NCI-H774 (cell line): ENCODE results near the gene VRK2.
"Not testable (repeated sequence)": the region's sequence is repeated elsewhere in the genome, so short reads cannot be mapped to it uniquely, and the experiment has no call there.

Experiments
- DNase-seq: peaks from one replicate; lab custom pipeline; 2025; lab: John Stamatoyannopoulos, UW

VRK2 gene

GRCh38 chr2:58163913-58164312, 117.3 kb downstream of the VRK2 start:
- DNase-seq, result no peak

- not testable (repeated sequence) for DNase-seq
Observed at GRCh38 chr2:58168130-58168529, 121.5 kb downstream of the VRK2 start.

DNA sequence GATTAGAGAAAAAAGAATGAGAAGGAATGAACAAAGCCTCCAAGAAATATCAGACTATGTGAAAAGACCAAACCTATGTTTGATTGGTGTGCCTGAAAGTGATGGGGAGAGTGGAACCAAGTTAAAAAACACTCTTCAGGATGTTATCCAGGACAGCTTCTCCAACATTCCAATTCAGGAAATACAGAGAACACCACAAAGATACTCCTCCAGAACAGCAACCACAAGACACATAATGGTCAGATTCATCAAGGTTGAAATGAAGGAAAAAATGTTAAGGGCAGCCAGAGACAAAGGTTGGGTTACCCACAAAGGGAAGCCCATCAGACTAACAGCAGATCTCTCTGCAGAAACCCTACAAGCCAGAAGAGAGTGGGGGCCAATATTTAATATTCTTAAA, 123.2 kb downstream of the VRK2 start:
- DNase-seq, result not testable (repeated sequence)

DNA sequence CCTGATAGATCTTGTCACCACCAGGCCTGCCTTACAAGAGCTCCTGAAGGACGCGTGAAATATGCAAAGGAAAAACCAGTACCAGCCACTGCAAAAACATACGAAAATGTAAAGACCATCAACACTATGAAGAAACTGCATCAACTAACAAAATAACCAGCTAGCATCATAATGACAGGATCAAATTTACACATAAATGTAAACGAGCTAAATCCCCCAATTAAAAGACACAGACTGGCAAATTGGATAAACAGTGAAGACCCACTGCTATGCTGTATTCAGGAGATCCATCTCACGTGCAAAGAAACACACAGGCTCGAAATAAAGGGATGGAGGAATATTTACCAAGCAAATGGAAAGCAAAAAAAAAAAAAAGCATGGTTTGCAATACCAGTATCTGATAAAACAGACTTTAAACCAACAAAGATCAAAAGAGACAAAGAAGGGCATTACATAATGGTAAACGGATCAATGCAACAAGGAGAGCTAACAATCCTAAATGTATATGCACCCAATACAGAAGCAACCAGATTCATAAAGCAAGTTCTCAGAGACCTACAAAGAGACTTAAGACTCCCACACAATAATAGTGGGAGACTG, 123.8 kb downstream of the VRK2 start:
- not testable (repeated sequence) for DNase-seq

DNA sequence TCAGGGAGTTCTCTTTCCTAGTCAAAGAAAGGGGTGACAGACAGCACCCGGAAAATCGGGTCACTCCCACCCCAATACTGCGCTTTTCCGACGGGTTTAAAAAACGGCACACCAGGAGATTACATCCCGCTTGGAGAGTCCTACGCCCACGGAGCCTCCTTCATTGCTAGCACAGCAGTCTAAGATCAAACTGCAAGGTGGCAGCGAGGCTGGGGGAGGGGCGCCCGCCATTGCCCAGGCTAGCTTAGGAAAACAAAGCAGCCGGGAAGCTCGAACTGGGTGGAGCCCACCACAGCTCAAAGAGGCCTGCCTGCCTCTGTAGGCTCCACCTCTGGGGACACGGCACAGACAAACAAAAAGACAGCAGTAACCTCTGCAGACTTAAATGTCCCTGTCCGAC, 125.2 kb downstream of the VRK2 start:
- DNase-seq, result not testable (repeated sequence)

DNA sequence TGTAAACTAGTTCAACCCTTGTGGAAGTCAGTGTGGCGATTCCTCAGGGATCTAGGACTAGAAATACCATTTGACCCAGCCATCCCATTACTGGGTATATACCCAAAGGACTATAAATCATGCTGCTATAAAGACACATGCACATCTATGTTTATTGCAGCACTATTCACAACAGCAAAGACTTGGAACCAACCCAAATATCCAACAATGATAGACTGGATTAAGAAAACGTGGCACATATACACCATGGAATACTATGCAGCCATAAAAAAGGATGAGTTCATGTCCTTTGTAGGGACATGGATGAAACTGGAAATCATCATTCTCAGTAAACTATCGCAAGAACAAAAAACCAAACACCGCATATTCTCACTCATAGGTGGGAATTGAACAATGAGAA, 130.6 kb downstream of the VRK2 start:
- not testable (repeated sequence) for DNase-seq

DNA sequence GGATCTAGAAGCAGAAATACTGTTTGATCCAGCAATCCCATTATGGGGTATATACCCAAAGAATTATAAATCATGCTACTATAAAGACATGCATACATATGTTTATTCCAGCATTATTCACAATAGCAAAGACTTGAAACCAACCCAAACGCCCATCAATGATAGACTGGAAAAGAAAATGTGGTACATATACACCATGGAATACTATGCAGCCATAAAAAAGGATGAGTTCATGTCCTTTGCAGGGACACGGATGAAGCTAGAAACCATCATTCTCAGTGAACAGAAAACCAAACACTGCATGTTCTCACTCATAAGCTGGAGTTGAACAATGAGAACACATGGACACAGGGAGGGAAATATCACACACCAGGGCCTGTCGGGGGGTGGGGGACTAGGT, 133.6 kb downstream of the VRK2 start:
- not testable (repeated sequence) for DNase-seq

DNA sequence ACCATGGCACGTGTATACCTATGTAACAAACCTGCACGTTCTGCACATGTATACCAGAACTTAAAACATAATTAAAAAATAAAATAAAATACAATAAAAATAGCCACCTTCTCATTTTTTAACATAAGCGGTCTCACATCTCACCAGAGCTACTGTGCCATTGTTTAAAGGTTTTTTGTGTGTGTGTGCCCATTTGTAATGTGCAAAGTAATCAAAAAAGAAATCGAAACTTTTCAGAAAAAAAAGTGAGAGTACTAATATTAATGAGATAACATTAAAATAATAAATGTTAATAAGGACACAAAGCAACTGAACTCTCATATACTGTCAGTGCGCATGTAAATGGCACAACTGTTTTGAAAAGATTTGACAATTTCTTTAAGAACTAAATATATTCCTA, 134.0 kb downstream of the VRK2 start:
- DNase-seq, result no peak

DNA sequence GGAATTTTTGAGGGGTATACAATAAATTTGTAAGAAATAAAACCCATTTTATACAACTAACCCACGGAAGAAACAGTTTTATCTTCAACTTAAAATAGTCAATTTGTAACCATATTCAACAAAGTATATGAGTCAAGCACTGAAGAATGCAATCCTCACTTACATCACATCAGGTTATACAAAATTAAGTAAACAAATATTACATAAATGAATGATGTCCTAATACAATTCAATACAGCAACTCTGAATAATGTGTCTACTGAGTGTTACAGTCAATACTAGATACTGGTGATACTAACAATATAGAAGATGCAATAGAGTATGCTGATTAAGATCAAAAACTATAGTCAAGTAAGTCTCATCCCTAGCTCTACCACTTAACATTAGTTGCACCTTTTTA, 135.9 kb downstream of the VRK2 start:
- DNase-seq, result no peak

DNA sequence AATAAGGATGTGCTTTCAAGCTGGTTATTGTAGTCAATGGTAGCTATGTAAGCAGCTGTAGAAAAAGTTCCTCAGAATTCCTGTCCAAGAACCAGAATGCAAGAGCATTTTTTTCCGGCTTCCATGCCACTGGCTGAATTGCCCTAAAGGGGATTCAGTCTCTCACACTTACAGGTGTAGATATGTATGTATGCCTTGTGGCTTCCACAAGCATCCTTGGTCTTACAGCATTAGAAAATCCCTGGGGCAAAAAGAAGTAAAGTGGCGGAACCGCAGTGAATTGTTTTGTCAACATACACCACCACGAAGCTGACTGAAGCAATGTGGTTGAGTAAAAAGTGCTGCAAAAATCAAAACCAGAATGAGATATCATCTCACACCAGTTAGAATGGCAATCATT, 139.9 kb downstream of the VRK2 start:
- DNase-seq, result no peak

DNA sequence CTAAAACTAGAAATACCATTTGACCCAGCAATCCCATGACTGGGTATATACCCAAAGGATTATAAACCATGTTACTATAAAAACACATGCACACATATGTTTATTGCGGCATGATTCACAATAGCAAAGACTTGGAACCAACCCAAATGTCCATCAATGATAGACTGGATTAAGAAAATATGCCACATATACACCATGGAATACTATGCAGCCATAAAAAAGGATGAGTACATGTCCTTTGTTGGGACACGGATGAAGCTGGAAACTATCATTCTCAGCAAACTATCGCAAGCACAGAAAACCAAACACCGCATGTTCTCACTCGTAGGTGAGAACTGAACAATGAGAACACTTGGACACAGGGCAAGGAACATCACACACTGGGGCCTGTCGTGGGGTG, 140.4 kb downstream of the VRK2 start:
- not testable (repeated sequence) for DNase-seq

DNA sequence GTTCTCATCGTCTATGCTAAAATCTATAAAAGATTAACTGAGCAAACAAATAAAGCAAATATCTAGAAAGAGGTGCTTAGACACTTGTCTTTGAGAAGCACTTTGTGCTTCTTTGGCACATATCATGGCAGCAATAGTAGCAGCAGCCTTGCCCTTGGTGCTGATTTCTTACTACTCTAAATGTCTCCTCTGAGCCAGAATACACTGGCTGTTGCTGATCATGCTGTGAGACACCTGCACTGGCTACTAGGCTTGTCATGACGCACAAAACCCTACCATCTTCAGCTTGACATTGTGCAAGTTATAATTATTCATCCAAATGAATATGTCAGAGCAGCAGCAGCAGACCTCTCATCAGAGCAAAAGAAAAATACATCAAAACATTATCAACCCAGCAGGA, 147.9 kb downstream of the VRK2 start:
- peak; percentile 12 for DNase-seq

GRCh38 chr2:58195662-58196061, 149.1 kb downstream of the VRK2 start:
- DNase-seq, result no peak

GRCh38 chr2:58197894-58198293, 151.3 kb downstream of the VRK2 start:
- no peak for DNase-seq

DNA sequence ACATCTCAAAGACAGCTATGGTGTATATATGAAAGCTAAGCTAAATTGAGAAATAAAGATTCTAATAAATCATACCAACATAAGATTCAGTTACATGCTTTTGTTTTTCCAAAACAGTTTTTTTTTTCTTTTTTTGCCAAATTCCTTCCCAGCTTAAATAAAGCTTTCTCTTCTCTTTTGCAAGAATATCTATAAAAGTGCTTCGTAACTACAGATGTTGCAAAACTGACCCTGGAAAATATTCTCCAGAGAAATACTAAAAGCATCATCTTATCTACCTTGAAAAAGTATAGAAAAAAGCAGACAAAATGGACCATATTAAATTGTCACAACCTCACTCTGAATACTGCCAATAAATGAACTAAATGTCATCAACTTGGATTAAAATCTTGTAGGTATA, 155.8 kb downstream of the VRK2 start:
- no peak for DNase-seq

DNA sequence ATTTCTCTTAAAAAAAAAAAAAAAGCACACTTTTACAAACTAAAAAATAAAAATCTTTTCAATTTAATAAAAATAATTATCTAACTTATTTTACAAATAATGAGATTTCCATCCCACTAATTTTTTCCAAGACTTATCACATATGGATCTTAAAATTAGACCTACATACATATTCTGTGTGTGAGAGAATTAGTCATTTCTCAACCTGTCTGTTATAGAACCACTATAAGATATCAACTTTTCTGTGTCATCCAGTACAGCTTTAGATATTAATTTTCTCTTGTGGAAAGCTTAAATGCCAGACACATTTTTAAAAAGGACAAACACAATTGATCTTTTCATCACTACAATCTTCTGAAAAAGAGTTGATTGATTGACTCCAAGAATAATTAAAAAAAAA, 156.4 kb downstream of the VRK2 start:
- DNase-seq, result no peak

GRCh38 chr2:58204195-58204959, 157.8 kb downstream of the VRK2 start:
- no peak for DNase-seq

- DNase-seq, result no peak
Observed at GRCh38 chr2:58206785-58207184, 160.2 kb downstream of the VRK2 start.

- no peak for DNase-seq
Observed at GRCh38 chr2:58207189-58207588, 160.6 kb downstream of the VRK2 start.
